ENCODE measurements around the gene NLRC5.

DNA sequence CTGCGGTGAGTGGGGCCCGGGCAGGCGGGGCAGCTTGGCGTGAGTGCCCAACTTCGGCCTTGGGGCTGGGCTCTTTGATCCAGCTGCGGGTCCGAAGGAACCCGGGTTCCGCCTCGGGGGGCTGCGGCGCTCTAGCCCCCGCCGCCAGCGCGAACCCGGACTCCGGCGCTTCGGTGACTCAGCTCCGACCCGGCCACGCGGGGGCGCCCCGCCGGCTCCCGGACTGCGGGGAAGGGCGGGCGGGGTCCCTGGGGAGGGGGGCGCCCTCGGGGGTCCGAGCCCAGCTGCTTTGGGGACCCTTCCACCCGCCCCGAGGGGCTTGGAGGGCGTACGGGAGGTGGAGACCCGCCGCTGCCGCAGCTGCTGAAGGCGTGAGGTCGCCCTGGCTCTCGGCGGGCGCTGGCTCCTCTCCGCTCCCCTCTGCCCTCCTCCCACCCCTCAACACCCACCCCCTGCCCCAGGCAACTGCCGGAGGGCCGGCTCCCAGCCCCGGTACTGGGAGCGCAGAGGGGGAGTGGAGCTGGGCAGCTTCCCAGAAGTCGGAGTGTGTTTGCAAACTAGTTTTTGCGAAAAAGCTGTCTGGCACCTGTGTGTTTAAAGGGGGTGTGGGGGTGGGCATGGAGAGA lies 103.5 kb downstream of the NLRC5 start:
- TF ChIP-seq POLR2AphosphoS5 (IDR thresholded peaks at IDR 0.05; ENCODE audit: low read depth, low read length) = no peak
- TF ChIP-seq REST (IDR thresholded peaks at IDR 0.05; ENCODE audit: insufficient read depth in 1 of 2, low read depth in 2 of 2, low read length in 2 of 2) = no peak
- TF ChIP-seq SIN3A (IDR thresholded peaks at IDR 0.05; ENCODE audit: borderline replicate concordance, insufficient read depth, low read length) = no peak
- TF ChIP-seq TAF1 (IDR thresholded peaks at IDR 0.05; ENCODE audit: borderline replicate concordance, insufficient read depth, low read length) = no peak
